HepG2 (cell line): ENCODE measurements around the gene DLG4. TPM values are rescaled to one million over a fixed set of nuclear protein-coding genes. Genes with fewer than 3 reads are reported as not detected.

Experiments used
- ELF1 ChIP-seq: sonication (generic); formaldehyde crosslinking; IDR thresholded peaks from 2 replicates; pipeline ENCODE4 v1.4.0; 2020; ENCODE audit warnings: missing genetic modification reagents
- ELF3 ChIP-seq: IDR thresholded peaks from 2 replicates; pipeline ENCODE4 v1.6.1; 2016; ENCODE audit warnings: missing genetic modification reagents, missing compliant biosample characterization
- KAT7 ChIP-seq: IDR thresholded peaks from 2 replicates; pipeline ENCODE4 v1.6.1; 2018; ENCODE audit warnings: borderline replicate concordance, missing compliant biosample characterization
- KLF16 ChIP-seq, 2 experiments: sonication (generic) in 1 of 2; formaldehyde crosslinking in 1 of 2; IDR thresholded peaks; 2 replicates each; pipeline versions ENCODE4 v1.6.1 to v1.8.0; 2016 to 2023; ENCODE audit warnings: missing genetic modification reagents in 2 of 2, missing compliant biosample characterization in 1 of 2
- LCORL ChIP-seq, 2 experiments: fragments of 450-650 bp in 1 of 2; sonication (generic) in 1 of 2; formaldehyde crosslinking in 1 of 2; IDR thresholded peaks; 2 replicates each; pipeline versions ENCODE4 v1.5.0 to v1.6.1; 2017 to 2020; ENCODE audit warnings: antibody characterized with exemption in 1 of 2, missing genetic modification reagents in 1 of 2
- MAFF ChIP-seq: IDR thresholded peaks from 2 replicates; pipeline ENCODE4 v1.6.1; 2011; ENCODE audit warnings: low read depth, low read length, improper control_type of control experiment
- NRL ChIP-seq: sonication (generic); formaldehyde crosslinking; IDR thresholded peaks from 2 replicates; pipeline ENCODE4 v1.5.0; 2020; ENCODE audit warnings: missing genetic modification reagents, mild to moderate bottlenecking, moderate library complexity, borderline replicate concordance
- PHF8 ChIP-seq: sonication (generic); formaldehyde crosslinking; IDR thresholded peaks from 2 replicates; pipeline ENCODE4 v1.5.0; 2020; ENCODE audit warnings: missing genetic modification reagents
- RAD51 ChIP-seq: fragments of 450-650 bp; IDR thresholded peaks from 2 replicates; pipeline ENCODE4 v1.6.1; 2016; ENCODE audit warnings: borderline replicate concordance
- RBFOX2 ChIP-seq: fragments of 200-400 bp; formaldehyde crosslinking; IDR thresholded peaks from 2 replicates; pipeline ENCODE4 v1.6.1; 2017; ENCODE audit warnings: low read depth, mild to moderate bottlenecking, low read length
- RFXANK ChIP-seq: IDR thresholded peaks from 2 replicates; pipeline ENCODE4 v1.6.1; 2016
- SIN3A ChIP-seq: IDR thresholded peaks from 2 replicates; pipeline ENCODE4 v1.6.1; 2011; ENCODE audit warnings: low read depth, mild to moderate bottlenecking, control low read depth, low read length, borderline replicate concordance
- ZBTB21 ChIP-seq: sonication (generic); formaldehyde crosslinking; IDR thresholded peaks from 2 replicates; pipeline ENCODE4 v1.4.0; 2020; ENCODE audit warnings: missing genetic modification reagents
- polyA plus RNA-seq, 8 experiments: library from polyadenylated mRNA; depleted of rRNA in 3 of 8; stranded (reverse) in 7 of 8; unstranded in 1 of 8; fragments of >200 nt; fragmentation: Illumina TruSeq in 4 of 8; extraction: Trizol in 4 of 8; gene quantifications; 2 replicates each; pipeline versions ENCODE4 v1.2.1 to v1.2.3, GENCODE V29; 2011 to 2016; ENCODE audit warnings: low read depth in 4 of 8, missing spikeins in 1 of 8, mixed read lengths in 1 of 8; ENCODE audit not compliant: insufficient read depth in 1 of 8
- total RNA-seq, 5 experiments: library from RNA; depleted of rRNA; stranded (reverse); fragments of >200 nt; fragmentation: Illumina TruSeq; extraction: Trizol; gene quantifications; 2 replicates each; pipeline ENCODE4 v1.2.3, GENCODE V29; 2016; ENCODE audit warnings: low read depth in 1 of 5
- TF ChIP-seq, protein P1 (sequence below): sonication (generic); formaldehyde crosslinking; IDR thresholded peaks from 2 replicates; pipeline ENCODE4 v1.8.0; 2022; ENCODE audit warnings: mild to moderate bottlenecking, missing genetic modification reagents; ENCODE audit not compliant: insufficient replicate concordance
- TF ChIP-seq, protein P2 (sequence below): sonication (generic); formaldehyde crosslinking; IDR thresholded peaks from 2 replicates; pipeline ENCODE4 v1.4.0; 2020; ENCODE audit warnings: missing genetic modification reagents
- TF ChIP-seq, protein P3 (sequence below): sonication (generic); formaldehyde crosslinking; IDR thresholded peaks from 2 replicates; pipeline ENCODE4 v1.4.0; 2020; ENCODE audit warnings: missing genetic modification reagents
- TF ChIP-seq, protein P4 (sequence below): sonication (generic); formaldehyde crosslinking; IDR thresholded peaks from 2 replicates; pipeline ENCODE4 v1.4.0; 2020; ENCODE audit warnings: missing genetic modification reagents, borderline replicate concordance

DLG4 gene
- total and polyA plus RNA-seq, 2 of the 13 experiments (the other 11 are each of a cell fraction or from before 2014, with no cell fraction given): 0.71 to 4.3 TPM

DNA sequence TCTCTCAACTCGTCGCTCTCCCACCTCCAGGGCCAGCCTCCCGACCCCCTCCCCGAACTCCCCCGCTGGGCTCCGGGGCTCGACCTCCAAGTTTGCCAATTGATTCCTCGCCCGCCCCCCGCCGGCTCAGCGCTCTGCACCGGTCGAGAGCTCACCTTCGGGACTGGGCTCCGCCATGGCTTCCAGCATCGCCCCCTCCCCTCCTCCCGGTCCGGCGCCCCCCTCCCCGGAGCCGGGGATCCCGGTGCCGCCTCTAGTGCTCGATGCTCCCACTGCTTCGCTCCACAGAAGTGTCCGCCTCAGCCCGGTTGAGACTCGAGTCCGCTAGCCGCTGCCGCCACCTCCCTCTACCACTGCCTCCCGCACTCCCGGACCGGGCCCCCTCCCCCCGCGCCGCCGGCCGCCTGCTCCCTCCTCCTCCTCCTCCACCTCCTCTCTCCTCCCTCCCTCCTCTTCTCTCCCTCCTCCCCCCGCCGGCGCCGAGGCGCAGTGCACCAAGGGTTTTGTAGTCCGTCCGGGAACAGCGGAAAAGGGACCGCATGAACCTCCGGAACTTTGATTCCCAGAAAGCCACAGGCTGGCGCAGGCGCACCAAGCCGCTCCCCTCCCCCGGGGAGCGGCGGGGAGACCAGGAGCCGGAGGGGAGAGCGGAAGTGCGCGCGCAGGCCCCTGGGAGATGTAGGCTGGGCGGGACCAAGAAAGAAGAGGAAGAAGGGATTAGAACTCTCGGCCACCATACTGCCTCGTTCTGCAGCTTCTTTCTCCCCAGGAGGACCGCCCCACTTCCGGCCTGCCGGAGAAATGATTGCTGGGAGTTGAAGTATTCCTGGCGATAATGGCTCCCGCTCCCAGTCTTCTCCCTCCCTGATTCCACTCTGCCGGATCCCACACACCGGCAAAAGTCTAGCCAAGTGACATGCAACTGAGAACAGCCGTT is 19.7 kb upstream of the DLG4 start, which contains the start of gene PHF23 (continued):
- TF ChIP-seq ELF3 (CRISPR knock-in tag) (peak; percentile 88), KAT7 (peak; percentile 95; the same call in 1 of the 2 replicates), ELF1 (peak; percentile 97), NRL (CRISPR knock-in tag) (no peak), PHF8 (peak; percentile 50; the same call in 1 of the 2 replicates), SIN3A (peak; percentile 58; the same call in 1 of the 2 replicates), KLF16 (CRISPR knock-in tag; IDR thresholded peaks at IDR 0.05) (peak in 1 of 2 experiments; percentile 61; a peak in 2 of 4 replicates), MAFF (no peak), LCORL (IDR thresholded peaks at IDR 0.05) (no peak), LCORL (CRISPR knock-in tag; IDR thresholded peaks at IDR 0.05) (peak; percentile 66; the same call in 1 of the 2 replicates), RAD51 (no peak), ZBTB21 (CRISPR knock-in tag) (no peak), RFXANK (no peak), RBFOX2 (peak; percentile 90)
- TF ChIP-seq, protein P1, sequence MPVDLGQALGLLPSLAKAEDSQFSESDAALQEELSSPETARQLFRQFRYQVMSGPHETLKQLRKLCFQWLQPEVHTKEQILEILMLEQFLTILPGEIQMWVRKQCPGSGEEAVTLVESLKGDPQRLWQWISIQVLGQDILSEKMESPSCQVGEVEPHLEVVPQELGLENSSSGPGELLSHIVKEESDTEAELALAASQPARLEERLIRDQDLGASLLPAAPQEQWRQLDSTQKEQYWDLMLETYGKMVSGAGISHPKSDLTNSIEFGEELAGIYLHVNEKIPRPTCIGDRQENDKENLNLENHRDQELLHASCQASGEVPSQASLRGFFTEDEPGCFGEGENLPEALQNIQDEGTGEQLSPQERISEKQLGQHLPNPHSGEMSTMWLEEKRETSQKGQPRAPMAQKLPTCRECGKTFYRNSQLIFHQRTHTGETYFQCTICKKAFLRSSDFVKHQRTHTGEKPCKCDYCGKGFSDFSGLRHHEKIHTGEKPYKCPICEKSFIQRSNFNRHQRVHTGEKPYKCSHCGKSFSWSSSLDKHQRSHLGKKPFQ (CRISPR knock-in tag): peak; percentile 1
- TF ChIP-seq, protein P2, sequence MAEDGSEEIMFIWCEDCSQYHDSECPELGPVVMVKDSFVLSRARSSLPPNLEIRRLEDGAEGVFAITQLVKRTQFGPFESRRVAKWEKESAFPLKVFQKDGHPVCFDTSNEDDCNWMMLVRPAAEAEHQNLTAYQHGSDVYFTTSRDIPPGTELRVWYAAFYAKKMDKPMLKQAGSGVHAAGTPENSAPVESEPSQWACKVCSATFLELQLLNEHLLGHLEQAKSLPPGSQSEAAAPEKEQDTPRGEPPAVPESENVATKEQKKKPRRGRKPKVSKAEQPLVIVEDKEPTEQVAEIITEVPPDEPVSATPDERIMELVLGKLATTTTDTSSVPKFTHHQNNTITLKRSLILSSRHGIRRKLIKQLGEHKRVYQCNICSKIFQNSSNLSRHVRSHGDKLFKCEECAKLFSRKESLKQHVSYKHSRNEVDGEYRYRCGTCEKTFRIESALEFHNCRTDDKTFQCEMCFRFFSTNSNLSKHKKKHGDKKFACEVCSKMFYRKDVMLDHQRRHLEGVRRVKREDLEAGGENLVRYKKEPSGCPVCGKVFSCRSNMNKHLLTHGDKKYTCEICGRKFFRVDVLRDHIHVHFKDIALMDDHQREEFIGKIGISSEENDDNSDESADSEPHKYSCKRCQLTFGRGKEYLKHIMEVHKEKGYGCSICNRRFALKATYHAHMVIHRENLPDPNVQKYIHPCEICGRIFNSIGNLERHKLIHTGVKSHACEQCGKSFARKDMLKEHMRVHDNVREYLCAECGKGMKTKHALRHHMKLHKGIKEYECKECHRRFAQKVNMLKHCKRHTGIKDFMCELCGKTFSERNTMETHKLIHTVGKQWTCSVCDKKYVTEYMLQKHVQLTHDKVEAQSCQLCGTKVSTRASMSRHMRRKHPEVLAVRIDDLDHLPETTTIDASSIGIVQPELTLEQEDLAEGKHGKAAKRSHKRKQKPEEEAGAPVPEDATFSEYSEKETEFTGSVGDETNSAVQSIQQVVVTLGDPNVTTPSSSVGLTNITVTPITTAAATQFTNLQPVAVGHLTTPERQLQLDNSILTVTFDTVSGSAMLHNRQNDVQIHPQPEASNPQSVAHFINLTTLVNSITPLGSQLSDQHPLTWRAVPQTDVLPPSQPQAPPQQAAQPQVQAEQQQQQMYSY (CRISPR knock-in tag): 0 out of 2 replicates have a peak, but pooled peaks have one; percentile 23
- TF ChIP-seq, protein P3, sequence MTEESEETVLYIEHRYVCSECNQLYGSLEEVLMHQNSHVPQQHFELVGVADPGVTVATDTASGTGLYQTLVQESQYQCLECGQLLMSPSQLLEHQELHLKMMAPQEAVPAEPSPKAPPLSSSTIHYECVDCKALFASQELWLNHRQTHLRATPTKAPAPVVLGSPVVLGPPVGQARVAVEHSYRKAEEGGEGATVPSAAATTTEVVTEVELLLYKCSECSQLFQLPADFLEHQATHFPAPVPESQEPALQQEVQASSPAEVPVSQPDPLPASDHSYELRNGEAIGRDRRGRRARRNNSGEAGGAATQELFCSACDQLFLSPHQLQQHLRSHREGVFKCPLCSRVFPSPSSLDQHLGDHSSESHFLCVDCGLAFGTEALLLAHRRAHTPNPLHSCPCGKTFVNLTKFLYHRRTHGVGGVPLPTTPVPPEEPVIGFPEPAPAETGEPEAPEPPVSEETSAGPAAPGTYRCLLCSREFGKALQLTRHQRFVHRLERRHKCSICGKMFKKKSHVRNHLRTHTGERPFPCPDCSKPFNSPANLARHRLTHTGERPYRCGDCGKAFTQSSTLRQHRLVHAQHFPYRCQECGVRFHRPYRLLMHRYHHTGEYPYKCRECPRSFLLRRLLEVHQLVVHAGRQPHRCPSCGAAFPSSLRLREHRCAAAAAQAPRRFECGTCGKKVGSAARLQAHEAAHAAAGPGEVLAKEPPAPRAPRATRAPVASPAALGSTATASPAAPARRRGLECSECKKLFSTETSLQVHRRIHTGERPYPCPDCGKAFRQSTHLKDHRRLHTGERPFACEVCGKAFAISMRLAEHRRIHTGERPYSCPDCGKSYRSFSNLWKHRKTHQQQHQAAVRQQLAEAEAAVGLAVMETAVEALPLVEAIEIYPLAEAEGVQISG (CRISPR knock-in tag): peak; percentile 93
- TF ChIP-seq, protein P4, sequence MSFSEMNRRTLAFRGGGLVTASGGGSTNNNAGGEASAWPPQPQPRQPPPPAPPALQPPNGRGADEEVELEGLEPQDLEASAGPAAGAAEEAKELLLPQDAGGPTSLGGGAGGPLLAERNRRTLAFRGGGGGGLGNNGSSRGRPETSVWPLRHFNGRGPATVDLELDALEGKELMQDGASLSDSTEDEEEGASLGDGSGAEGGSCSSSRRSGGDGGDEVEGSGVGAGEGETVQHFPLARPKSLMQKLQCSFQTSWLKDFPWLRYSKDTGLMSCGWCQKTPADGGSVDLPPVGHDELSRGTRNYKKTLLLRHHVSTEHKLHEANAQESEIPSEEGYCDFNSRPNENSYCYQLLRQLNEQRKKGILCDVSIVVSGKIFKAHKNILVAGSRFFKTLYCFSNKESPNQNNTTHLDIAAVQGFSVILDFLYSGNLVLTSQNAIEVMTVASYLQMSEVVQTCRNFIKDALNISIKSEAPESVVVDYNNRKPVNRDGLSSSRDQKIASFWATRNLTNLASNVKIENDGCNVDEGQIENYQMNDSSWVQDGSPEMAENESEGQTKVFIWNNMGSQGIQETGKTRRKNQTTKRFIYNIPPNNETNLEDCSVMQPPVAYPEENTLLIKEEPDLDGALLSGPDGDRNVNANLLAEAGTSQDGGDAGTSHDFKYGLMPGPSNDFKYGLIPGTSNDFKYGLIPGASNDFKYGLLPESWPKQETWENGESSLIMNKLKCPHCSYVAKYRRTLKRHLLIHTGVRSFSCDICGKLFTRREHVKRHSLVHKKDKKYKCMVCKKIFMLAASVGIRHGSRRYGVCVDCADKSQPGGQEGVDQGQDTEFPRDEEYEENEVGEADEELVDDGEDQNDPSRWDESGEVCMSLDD (CRISPR knock-in tag): no peak
